Right lobe of liver (tissue), 4 donors: ENCODE measurements around the gene FAM13A.

Experiments used
- CTCF ChIP-seq, 4 donors: fragments of 200-600 bp in 3 of 4; fragments of 450-650 bp in 1 of 4; IDR thresholded peaks; one replicate each; pipeline versions ENCODE4 v1.5.1 to v1.8.0; 2016 to 2022; ENCODE audit warnings: antibody characterized with exemption in 4 of 4, mild to moderate bottlenecking in 2 of 4
- POLR2A ChIP-seq: fragments of 450-650 bp; IDR thresholded peaks from one replicate; pipeline ENCODE4 v1.6.1; 2017; ENCODE audit warnings: antibody characterized with exemption, mild to moderate bottlenecking
- donor health status: DM: no; HTN: no; CAD: no.
- donor health status: DM: no; HTN: no; CAD: no.
- donor health status: DM: no; HTN: yes; CAD: no.

- TF ChIP-seq POLR2A (no peak), CTCF (IDR thresholded peaks at IDR 0.05) (no peak)
Observed at GRCh38 chr4:88681209-88681608, 375.8 kb downstream of the FAM13A start.
